ENCODE results near the gene ZC3H4.
A peak's percentile ranks its signal among the peaks of the same experiment; 100 is the strongest.

DNA sequence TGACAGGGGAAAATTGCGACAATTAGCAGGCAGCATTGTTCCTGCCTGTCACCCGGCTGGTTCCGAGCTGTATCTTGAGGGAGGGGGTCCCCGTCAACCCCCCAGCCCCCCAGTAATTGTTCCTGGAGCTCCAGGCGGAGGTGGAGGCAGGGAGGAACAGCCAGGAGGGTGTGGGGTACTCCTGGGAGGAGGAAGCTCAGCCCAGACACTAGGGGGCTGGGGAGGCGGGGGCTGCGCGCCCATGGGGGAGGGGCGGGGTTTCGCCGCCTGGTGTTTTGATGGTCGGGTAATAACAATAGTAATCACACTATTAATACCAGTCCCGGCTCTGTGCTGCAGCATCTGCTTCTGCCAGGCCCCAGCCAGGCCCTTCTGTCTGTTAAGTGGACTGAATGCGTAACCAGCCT, 85.4 kb downstream of the ZC3H4 start:
- TF ChIP-seq CTCF (IDR thresholded peaks at IDR 0.05; ENCODE audit: extremely low read depth in 1 of 2, insufficient read depth in 1 of 2, low read depth in 1 of 2, low read length in 2 of 2) (no peak), POLR2AphosphoS5 (IDR thresholded peaks at IDR 0.05; ENCODE audit: insufficient read depth, low read depth, low read length) (no peak), EZH2 (IDR thresholded peaks at IDR 0.05; ENCODE audit: borderline replicate concordance, low read depth, low read length, severe bottlenecking) (peak; percentile 68), POLR2A (IDR thresholded peaks at IDR 0.05; ENCODE audit: low read depth, low read length) (no peak), MYC (IDR thresholded peaks at IDR 0.05; ENCODE audit: low read depth, low read length) (no peak), JUN (IDR thresholded peaks at IDR 0.05; ENCODE audit: borderline replicate concordance, insufficient read depth, insufficient read length, low read depth) (no peak)
- TF ChIP-seq, protein P1, sequence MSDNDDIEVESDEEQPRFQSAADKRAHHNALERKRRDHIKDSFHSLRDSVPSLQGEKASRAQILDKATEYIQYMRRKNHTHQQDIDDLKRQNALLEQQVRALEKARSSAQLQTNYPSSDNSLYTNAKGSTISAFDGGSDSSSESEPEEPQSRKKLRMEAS (IDR thresholded peaks at IDR 0.05; ENCODE audit: insufficient read depth, insufficient read length): no peak
